WTC11 (cell line): ENCODE measurements around the gene PROZ. TPM values are rescaled to one million over a fixed set of nuclear protein-coding genes. Genes with fewer than 3 reads are reported as not detected.

Experiments used
- ATAC-seq: fragments of 200-7000 bp; cut with Tn5 transposase; 2 replicates; pipeline ENCODE4 v1.10.0; 2021; ENCODE audit warnings: mild to moderate bottlenecking, moderate library complexity
- CTCF ChIA-PET: fragments of 300-600 bp; sonication (Branson Sonifier 250); formaldehyde crosslinking; loops from one replicate; lab custom pipeline; 2021; ENCODE audit warnings: antibody characterized with exemption; lab: Charles Lee
- POLR2A ChIA-PET: fragments of 350-600 bp; sonication (Branson Sonifier 250); formaldehyde crosslinking; loops from one replicate; lab custom pipeline; 2021; ENCODE audit warnings: antibody characterized with exemption; lab: Charles Lee
- DNase-seq: peaks from one replicate; pipeline ENCODE4 v3.0.0; 2021; ENCODE audit warnings: low spot score
- H3K27ac Mint-ChIP-seq: 2 replicates; pipeline ENCODE4 v1.8.0; 2021; ENCODE audit warnings: mixed read lengths
- H3K27me3 Mint-ChIP-seq: 2 replicates; pipeline ENCODE4 v1.8.0; 2021; ENCODE audit warnings: low read depth, mild to moderate bottlenecking, moderate library complexity, mixed read lengths
- H3K36me3 Mint-ChIP-seq: 2 replicates; pipeline ENCODE4 v1.8.0; 2021; ENCODE audit warnings: mixed read lengths
- H3K4me1 Mint-ChIP-seq: 2 replicates; pipeline ENCODE4 v1.8.0; 2022; ENCODE audit warnings: mixed read lengths
- H3K4me3 Mint-ChIP-seq: 2 replicates; pipeline ENCODE4 v1.8.0; 2021; ENCODE audit warnings: mild to moderate bottlenecking, moderate library complexity, mixed read lengths
- H3K9me3 Mint-ChIP-seq: 2 replicates; pipeline ENCODE4 v1.8.0; 2021; ENCODE audit warnings: mixed read lengths
- CBFB ChIP-seq: sonication (generic); formaldehyde crosslinking; IDR thresholded peaks from 2 replicates; pipeline ENCODE4 v1.8.1; 2022; ENCODE audit warnings: mild to moderate bottlenecking, low read depth, missing genetic modification reagents
- CREB1 ChIP-seq: sonication (generic); formaldehyde crosslinking; IDR thresholded peaks from 2 replicates; pipeline ENCODE4 v1.8.0; 2023; ENCODE audit warnings: mild to moderate bottlenecking, missing genetic modification reagents
- ESRRA ChIP-seq: sonication (generic); formaldehyde crosslinking; IDR thresholded peaks from 2 replicates; pipeline ENCODE4 v1.8.1; 2022; ENCODE audit warnings: mild to moderate bottlenecking, missing genetic modification reagents, borderline replicate concordance
- ETV6 ChIP-seq: sonication (generic); formaldehyde crosslinking; IDR thresholded peaks from 2 replicates; pipeline ENCODE4 v1.8.1; 2022; ENCODE audit warnings: mild to moderate bottlenecking, missing genetic modification reagents
- GRHL2 ChIP-seq: fragments of 250-450 bp; sonication (Bioruptor Pico); IDR thresholded peaks from 2 replicates; pipeline ENCODE4 v1.8.0; 2022; ENCODE audit warnings: mild to moderate bottlenecking, moderate library complexity; ENCODE audit not compliant: insufficient replicate concordance, severe bottlenecking
- HMGA2 ChIP-seq: fragments of 250-450 bp; sonication (Bioruptor Pico); IDR thresholded peaks from 2 replicates; pipeline ENCODE4 v1.4.0; 2021; ENCODE audit warnings: mild to moderate bottlenecking, moderate library complexity
- MXD4 ChIP-seq: fragments of 250-450 bp; sonication (Bioruptor Pico); IDR thresholded peaks from 2 replicates; pipeline ENCODE4 v1.8.0; 2021; ENCODE audit warnings: mild to moderate bottlenecking, moderate library complexity, borderline replicate concordance
- NFYB ChIP-seq: sonication (generic); formaldehyde crosslinking; conservative IDR thresholded peaks from 2 replicates; pipeline ENCODE4 v1.8.0; 2022; ENCODE audit warnings: low read depth, missing genetic modification reagents
- OVOL2 ChIP-seq: fragments of 250-450 bp; sonication (Bioruptor Pico); IDR thresholded peaks from 2 replicates; pipeline ENCODE4 v1.9.0; 2021; ENCODE audit warnings: mild to moderate bottlenecking, borderline replicate concordance
- PRRX2 ChIP-seq: fragments of 250-450 bp; sonication (Bioruptor Pico); IDR thresholded peaks from 2 replicates; pipeline ENCODE4 v1.8.0; 2021; ENCODE audit warnings: mild to moderate bottlenecking
- TEAD1 ChIP-seq: sonication (generic); formaldehyde crosslinking; IDR thresholded peaks from 2 replicates; pipeline ENCODE4 v1.8.0; 2022; ENCODE audit warnings: mild to moderate bottlenecking, missing genetic modification reagents
- ZNF219 ChIP-seq: sonication (generic); formaldehyde crosslinking; IDR thresholded peaks from 2 replicates; pipeline ENCODE4 v1.8.0; 2023; ENCODE audit warnings: missing genetic modification reagents, mild to moderate bottlenecking, borderline replicate concordance
- ZNF232 ChIP-seq: sonication (generic); formaldehyde crosslinking; IDR thresholded peaks from 2 replicates; pipeline ENCODE4 v1.8.0; 2022; ENCODE audit warnings: mild to moderate bottlenecking, missing genetic modification reagents
- total RNA-seq: library from RNA; stranded (reverse); gene quantifications from 3 replicates; pipeline ENCODE4 v1.2.3, GENCODE V29; 2021
- TF ChIP-seq, protein P1 (sequence below): sonication (generic); formaldehyde crosslinking; IDR thresholded peaks from 2 replicates; pipeline ENCODE4 v1.8.0; 2022; ENCODE audit warnings: mild to moderate bottlenecking, missing genetic modification reagents
- TF ChIP-seq, protein P2 (sequence below): sonication (generic); formaldehyde crosslinking; IDR thresholded peaks from 2 replicates; pipeline ENCODE4 v1.8.1; 2022; ENCODE audit warnings: mild to moderate bottlenecking, missing genetic modification reagents, moderate library complexity, borderline replicate concordance
- TF ChIP-seq, protein P3 (sequence below): sonication (generic); formaldehyde crosslinking; IDR thresholded peaks from 2 replicates; pipeline ENCODE4 v1.8.1; 2022; ENCODE audit warnings: mild to moderate bottlenecking, moderate library complexity, missing genetic modification reagents
- TF ChIP-seq, protein P4 (sequence below): fragments of 250-450 bp; sonication (Bioruptor Pico); IDR thresholded peaks from 2 replicates; pipeline ENCODE4 v1.9.0; 2021; ENCODE audit warnings: mild to moderate bottlenecking
- TF ChIP-seq, protein P5 (sequence below): fragments of 250-450 bp; sonication (Bioruptor Pico); conservative IDR thresholded peaks from 2 replicates; pipeline ENCODE4 v1.9.0; 2021; ENCODE audit warnings: mild to moderate bottlenecking

The PROZ gene
- total RNA-seq, 1 experiment from 2014 or later = not detected

DNA sequence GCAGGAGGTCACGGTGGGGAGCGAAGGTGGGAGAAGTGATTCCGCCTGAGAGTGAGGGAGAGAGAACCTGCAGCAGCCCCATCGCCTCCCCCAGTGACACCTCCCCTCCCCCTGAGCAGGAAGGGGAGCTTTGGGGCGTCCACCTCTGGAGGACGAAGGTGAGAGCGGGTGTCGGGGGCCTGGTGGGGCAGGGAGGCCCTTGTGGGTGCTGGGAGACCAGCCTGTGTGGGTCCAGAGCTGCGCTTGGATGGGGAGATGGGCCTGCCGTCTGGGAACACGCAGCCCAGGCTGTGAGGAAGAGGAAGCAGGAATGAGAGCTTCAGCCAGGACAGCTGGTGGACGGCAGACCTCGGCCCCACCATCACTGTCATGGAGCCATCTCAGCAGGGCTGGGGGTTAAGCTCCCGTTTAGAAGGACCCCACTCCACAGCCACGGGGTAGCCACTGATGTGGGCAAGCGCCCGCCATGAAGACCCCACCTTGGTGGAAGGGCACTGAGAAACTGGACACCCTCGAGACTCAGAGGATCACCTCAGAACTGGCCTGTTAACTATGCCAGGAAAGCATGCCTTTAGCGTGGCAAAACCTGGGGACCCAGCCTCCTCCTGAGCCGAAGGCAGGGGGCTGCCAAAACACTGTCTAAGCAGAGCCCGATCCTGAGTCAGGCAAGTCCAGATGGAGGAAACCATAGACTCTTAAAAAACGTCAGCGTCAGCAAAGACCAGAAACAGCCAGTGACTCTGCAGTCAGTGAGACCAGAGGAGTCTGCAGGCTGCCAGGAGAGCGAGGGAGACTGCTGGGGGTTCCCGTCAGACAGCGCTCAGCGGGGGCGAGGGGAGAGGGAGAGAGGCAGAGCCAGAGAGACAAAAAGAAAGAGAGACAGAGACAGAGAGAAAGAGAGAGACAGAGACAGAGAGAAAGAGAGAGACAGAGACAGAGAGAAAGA, 6.4 kb upstream of the PROZ start (continued):
- TF ChIP-seq HMGA2 (CRISPR knock-in tag) (no peak), OVOL2 (CRISPR knock-in tag) (no peak), ZNF232 (CRISPR knock-in tag) (no peak), TEAD1 (CRISPR knock-in tag) (no peak), CREB1 (CRISPR knock-in tag) (no peak)
- TF ChIP-seq, protein P1, sequence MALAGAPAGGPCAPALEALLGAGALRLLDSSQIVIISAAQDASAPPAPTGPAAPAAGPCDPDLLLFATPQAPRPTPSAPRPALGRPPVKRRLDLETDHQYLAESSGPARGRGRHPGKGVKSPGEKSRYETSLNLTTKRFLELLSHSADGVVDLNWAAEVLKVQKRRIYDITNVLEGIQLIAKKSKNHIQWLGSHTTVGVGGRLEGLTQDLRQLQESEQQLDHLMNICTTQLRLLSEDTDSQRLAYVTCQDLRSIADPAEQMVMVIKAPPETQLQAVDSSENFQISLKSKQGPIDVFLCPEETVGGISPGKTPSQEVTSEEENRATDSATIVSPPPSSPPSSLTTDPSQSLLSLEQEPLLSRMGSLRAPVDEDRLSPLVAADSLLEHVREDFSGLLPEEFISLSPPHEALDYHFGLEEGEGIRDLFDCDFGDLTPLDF (CRISPR knock-in tag) = no peak

DNA sequence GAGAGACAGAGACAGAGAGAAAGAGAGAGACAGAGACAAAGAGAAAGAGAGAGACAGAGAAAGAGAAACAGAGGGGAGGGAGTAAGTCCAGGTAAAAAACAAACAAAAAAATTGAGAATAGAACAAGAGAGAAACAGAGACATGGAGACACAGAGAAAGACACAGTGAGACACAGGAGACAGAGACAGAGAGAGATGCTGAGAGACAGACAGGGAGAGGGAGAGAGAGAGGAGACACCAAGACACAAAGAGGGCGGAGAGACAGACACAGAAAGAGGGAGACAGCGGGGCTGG, 5.8 kb upstream of the PROZ start:
- no peaks in the 10 kb centered on the region for H3K36me3 Mint-ChIP-seq
- ChIA-PET CTCF (no interaction called here), POLR2A (no interaction called here)
- TF ChIP-seq, protein P2, sequence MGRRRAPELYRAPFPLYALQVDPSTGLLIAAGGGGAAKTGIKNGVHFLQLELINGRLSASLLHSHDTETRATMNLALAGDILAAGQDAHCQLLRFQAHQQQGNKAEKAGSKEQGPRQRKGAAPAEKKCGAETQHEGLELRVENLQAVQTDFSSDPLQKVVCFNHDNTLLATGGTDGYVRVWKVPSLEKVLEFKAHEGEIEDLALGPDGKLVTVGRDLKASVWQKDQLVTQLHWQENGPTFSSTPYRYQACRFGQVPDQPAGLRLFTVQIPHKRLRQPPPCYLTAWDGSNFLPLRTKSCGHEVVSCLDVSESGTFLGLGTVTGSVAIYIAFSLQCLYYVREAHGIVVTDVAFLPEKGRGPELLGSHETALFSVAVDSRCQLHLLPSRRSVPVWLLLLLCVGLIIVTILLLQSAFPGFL = no peak
- TF ChIP-seq ESRRA (CRISPR knock-in tag) (no peak), MXD4 (CRISPR knock-in tag) (no peak), ETV6 (CRISPR knock-in tag) (no peak), PRRX2 (CRISPR knock-in tag) (no peak), NFYB (CRISPR knock-in tag) (no peak), ZNF219 (CRISPR knock-in tag) (no peak), GRHL2 (CRISPR knock-in tag) (no peak), CBFB (no peak)
- TF ChIP-seq, protein P3, sequence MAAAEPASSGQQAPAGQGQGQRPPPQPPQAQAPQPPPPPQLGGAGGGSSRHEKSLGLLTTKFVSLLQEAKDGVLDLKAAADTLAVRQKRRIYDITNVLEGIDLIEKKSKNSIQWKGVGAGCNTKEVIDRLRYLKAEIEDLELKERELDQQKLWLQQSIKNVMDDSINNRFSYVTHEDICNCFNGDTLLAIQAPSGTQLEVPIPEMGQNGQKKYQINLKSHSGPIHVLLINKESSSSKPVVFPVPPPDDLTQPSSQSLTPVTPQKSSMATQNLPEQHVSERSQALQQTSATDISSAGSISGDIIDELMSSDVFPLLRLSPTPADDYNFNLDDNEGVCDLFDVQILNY = no peak
- TF ChIP-seq, protein P4, sequence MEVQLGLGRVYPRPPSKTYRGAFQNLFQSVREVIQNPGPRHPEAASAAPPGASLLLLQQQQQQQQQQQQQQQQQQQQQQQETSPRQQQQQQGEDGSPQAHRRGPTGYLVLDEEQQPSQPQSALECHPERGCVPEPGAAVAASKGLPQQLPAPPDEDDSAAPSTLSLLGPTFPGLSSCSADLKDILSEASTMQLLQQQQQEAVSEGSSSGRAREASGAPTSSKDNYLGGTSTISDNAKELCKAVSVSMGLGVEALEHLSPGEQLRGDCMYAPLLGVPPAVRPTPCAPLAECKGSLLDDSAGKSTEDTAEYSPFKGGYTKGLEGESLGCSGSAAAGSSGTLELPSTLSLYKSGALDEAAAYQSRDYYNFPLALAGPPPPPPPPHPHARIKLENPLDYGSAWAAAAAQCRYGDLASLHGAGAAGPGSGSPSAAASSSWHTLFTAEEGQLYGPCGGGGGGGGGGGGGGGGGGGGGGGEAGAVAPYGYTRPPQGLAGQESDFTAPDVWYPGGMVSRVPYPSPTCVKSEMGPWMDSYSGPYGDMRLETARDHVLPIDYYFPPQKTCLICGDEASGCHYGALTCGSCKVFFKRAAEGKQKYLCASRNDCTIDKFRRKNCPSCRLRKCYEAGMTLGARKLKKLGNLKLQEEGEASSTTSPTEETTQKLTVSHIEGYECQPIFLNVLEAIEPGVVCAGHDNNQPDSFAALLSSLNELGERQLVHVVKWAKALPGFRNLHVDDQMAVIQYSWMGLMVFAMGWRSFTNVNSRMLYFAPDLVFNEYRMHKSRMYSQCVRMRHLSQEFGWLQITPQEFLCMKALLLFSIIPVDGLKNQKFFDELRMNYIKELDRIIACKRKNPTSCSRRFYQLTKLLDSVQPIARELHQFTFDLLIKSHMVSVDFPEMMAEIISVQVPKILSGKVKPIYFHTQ (CRISPR knock-in tag) = no peak
- TF ChIP-seq, protein P5, sequence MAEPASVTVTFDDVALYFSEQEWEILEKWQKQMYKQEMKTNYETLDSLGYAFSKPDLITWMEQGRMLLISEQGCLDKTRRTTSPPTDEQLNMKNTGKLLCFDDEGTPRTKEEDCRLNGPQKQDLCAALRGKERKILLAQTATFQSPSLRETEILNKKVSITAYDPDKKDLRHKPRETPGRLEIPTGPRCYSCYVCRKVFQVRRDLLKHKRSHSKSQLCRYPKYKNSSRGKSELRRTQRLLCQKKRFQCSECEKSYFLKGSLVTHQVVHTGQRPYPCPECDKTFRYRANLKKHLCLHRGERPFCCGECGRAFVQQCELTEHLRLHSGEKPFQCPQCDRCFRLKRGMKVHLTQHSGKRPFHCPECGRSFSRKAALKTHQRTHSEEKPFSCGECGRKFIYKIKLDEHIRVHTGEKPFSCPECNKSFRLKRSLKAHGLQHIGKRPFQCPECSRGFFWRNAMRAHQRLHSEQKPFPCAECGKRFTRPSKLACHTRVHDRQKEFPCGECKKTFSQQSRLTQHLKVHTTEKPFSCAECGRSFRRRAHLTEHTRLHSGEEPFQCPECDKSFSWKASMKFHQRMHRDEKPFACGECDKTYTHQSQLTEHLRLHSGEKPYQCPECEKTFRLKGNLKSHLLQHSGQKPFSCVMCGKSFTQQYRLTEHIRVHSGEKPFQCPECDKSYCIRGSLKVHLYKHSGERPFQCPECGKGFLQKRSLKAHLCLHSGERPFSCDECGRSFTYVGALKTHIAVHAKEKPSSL (CRISPR knock-in tag) = no peak
- TF ChIP-seq, protein P1 (CRISPR knock-in tag) = no peak
- DNase-seq (no peak), ATAC-seq (no peak)
- H3K4me1 Mint-ChIP-seq = peaks cover 17% of the 10 kb centered on the region
- peaks cover 25% of the 10 kb centered on the region for H3K27me3 Mint-ChIP-seq
- peak overlapping the region; percentile 63 for H3K4me3 Mint-ChIP-seq
- H3K9me3 Mint-ChIP-seq = peaks cover 12% of the 10 kb centered on the region
- no peak overlapping the region for H3K27ac Mint-ChIP-seq
